ENCODE measurements around the gene ST6GAL1. TPM values are rescaled to one million over a fixed set of nuclear protein-coding genes. Genes with fewer than 3 reads are reported as not detected.

The ST6GAL1 gene
- total RNA-seq, 1 donor from 2014 or later: 15.8 TPM

DNA sequence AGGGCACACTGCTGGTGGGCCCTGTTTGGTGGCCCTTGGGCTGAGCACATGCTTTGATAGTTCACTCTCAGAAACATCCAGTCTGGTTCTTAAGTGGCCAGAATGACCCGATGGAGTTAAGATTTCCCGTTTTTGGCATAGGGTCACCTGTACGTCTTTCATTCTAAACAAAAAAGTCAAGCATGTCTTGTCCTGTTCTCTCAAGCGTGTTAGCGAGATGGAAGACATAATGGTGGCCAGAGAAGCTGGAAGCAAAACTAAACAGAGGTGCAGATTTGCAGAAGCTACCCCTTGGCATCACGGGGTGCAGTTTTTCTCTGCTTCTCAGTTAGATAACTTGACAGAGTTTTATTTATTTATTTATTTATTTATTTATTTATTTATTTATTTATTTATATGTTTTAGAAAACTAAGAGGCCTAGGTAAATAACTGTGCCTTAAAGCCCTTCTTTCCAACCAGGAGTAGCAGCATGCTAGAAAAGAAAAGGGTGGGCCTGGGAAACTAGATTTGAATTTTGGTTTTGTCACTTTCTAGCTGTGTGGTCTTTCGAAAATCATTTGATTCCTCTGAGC is 63.0 kb downstream of the ST6GAL1 start:
- no peak overlapping the region for H3K4me3 Mint-ChIP-seq (ENCODE audit: unreplicated experiment)
- H3K9ac ChIP-seq (ENCODE audit: low read length): no peak overlapping the region
- no peak overlapping the region for H3K4me2 ChIP-seq (ENCODE audit: low read length)
- no peaks in the 10 kb centered on the region for H3K9me3 ChIP-seq (ENCODE audit: insufficient read depth, low read depth, low read length)
- no peak overlapping the region for H3K27ac Mint-ChIP-seq (ENCODE audit: unreplicated experiment)
- no peaks in the 10 kb centered on the region for H4K20me1 ChIP-seq (ENCODE audit: insufficient read depth, low read length)
- no peak overlapping the region for H2AFZ ChIP-seq (ENCODE audit: low read depth, low read length)
- H3K27me3 ChIP-seq (ENCODE audit: insufficient read depth, low read length): no peaks in the 10 kb centered on the region
- no peak overlapping the region for H3K27ac ChIP-seq (ENCODE audit: low read depth, low read length)
- H3K79me2 ChIP-seq (ENCODE audit: insufficient read depth, low read length): no peaks in the 10 kb centered on the region
- DNase-seq (ENCODE audit: low read depth): no peak
- H3K4me1 ChIP-seq (ENCODE audit: insufficient read depth, low read length): peaks cover 5% of the 10 kb centered on the region
- peaks cover 2% of the 10 kb centered on the region for H3K36me3 Mint-ChIP-seq (ENCODE audit: low read depth, unreplicated experiment)
- no peak overlapping the region for H3K4me3 ChIP-seq (ENCODE audit: insufficient read depth, low read depth, low read length)
- FAIRE-seq: no peak
- H3K4me1 Mint-ChIP-seq (ENCODE audit: low read depth, unreplicated experiment): peaks cover 9% of the 10 kb centered on the region
- no peaks in the 10 kb centered on the region for H3K36me3 ChIP-seq (ENCODE audit: insufficient read depth, low read length)
- no peaks in the 10 kb centered on the region for H3K27me3 Mint-ChIP-seq (ENCODE audit: low read depth, unreplicated experiment)
- peaks cover 5% of the 10 kb centered on the region for H3K9me3 Mint-ChIP-seq (ENCODE audit: unreplicated experiment)
- TF ChIP-seq EZH2 (IDR thresholded peaks at IDR 0.05; ENCODE audit: insufficient read depth, low read length): no peak
- TF ChIP-seq, protein P1, sequence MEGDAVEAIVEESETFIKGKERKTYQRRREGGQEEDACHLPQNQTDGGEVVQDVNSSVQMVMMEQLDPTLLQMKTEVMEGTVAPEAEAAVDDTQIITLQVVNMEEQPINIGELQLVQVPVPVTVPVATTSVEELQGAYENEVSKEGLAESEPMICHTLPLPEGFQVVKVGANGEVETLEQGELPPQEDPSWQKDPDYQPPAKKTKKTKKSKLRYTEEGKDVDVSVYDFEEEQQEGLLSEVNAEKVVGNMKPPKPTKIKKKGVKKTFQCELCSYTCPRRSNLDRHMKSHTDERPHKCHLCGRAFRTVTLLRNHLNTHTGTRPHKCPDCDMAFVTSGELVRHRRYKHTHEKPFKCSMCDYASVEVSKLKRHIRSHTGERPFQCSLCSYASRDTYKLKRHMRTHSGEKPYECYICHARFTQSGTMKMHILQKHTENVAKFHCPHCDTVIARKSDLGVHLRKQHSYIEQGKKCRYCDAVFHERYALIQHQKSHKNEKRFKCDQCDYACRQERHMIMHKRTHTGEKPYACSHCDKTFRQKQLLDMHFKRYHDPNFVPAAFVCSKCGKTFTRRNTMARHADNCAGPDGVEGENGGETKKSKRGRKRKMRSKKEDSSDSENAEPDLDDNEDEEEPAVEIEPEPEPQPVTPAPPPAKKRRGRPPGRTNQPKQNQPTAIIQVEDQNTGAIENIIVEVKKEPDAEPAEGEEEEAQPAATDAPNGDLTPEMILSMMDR (IDR thresholded peaks at IDR 0.05; ENCODE audit: insufficient read depth, low read depth, low read length): no peak

DNA sequence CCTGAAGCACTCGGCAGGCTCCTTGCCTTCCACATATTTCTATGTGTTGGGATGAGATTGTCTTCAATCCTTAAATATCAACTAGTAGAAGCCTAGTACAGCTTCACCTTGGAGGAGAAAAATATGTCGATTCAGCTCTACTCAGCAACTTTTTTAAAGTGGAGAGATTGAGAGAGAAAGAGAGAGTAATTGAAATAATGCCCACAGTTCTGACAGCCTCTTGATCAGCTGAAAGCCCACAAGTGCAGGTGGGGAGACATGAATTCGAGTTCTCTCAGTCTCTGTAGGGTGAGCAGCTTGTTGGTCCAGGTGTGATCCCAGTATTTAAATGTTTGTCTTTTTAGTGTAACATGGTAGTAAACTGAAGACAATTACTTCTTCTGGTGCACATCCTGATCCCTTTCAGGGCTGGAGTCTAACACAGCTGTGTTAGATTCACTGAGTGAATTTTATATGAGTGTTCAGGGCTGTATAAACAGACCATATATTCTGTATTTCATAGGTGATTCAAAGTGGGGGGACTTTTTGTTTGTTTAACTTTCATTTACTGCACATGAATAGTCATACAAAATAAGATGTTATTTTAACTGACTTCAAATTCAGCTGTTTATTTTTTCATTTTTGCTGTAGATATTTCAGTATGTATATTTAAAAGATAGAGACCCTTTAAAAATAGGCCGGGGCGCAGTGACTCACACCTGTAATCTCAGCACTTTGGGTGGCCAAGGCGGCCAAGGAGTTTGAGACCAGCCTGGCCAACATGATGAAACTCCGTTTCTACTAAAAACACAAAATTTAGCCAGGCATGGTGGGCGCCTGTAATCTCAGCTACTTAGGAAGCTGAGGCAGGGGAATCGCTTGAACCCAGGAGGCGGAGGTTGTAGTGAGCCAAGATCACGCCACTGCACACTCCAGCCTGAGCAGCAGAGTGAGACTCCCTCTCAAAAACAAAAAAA is 64.0 kb downstream of the ST6GAL1 start:
- Histone ChIP-seq H3K9me3 (ENCODE audit: insufficient read depth, low read depth, low read length) (no peaks in the 10 kb centered on the region), H3K9ac (ENCODE audit: low read length) (no peak overlapping the region), H3K4me2 (ENCODE audit: low read length) (peak overlapping the region; percentile 16), H3K36me3 (ENCODE audit: insufficient read depth, low read length) (no peaks in the 10 kb centered on the region), H3K79me2 (ENCODE audit: insufficient read depth, low read length) (no peaks in the 10 kb centered on the region), H2AFZ (ENCODE audit: low read depth, low read length) (no peak overlapping the region), H3K27ac (ENCODE audit: low read depth, low read length) (no peak overlapping the region), H3K4me3 (ENCODE audit: insufficient read depth, low read depth, low read length) (no peak overlapping the region), H3K4me1 (ENCODE audit: insufficient read depth, low read length) (peaks cover 5% of the 10 kb centered on the region), H4K20me1 (ENCODE audit: insufficient read depth, low read length) (no peaks in the 10 kb centered on the region), H3K27me3 (ENCODE audit: insufficient read depth, low read length) (no peaks in the 10 kb centered on the region)
- Mint-ChIP-seq H3K9me3 (ENCODE audit: unreplicated experiment) (peaks cover 5% of the 10 kb centered on the region), H3K27ac (ENCODE audit: unreplicated experiment) (no peak overlapping the region), H3K27me3 (ENCODE audit: low read depth, unreplicated experiment) (no peaks in the 10 kb centered on the region), H3K36me3 (ENCODE audit: low read depth, unreplicated experiment) (peaks cover 2% of the 10 kb centered on the region), H3K4me3 (ENCODE audit: unreplicated experiment) (no peak overlapping the region), H3K4me1 (ENCODE audit: low read depth, unreplicated experiment) (peaks cover 11% of the 10 kb centered on the region)
- TF ChIP-seq, protein P1 (IDR thresholded peaks at IDR 0.05; ENCODE audit: insufficient read depth, low read depth, low read length): no peak
- TF ChIP-seq EZH2 (IDR thresholded peaks at IDR 0.05; ENCODE audit: insufficient read depth, low read length): no peak
- no peak for DNase-seq (ENCODE audit: low read depth)
- no peak for FAIRE-seq

Measured in astrocyte (in vitro differentiated cells and primary cell).